Measurements from ENCODE around the gene ZNF254. TPM values are rescaled to one million over a fixed set of nuclear protein-coding genes. Genes with fewer than 3 reads are reported as not detected.
"Not testable (repeated sequence)": the region's sequence is repeated elsewhere in the genome, so short reads cannot be mapped to it uniquely, and the experiment has no call there.

ZNF254 gene
- total and polyA plus RNA-seq, 7 donors = 1.2 to 7.0 (median 2.2) TPM

- intact Hi-C loops (cut with DNase I) = no loop called here
- no peaks in the 10 kb centered on the region for H3K4me1 ChIP-seq
- TF ChIP-seq CTCF (IDR thresholded peaks at IDR 0.05) = no peak
- no peak for ATAC-seq
- WGBS, 3 donors = 92 to 97% (median 97%) methylated on average over 2 of the region's 2 CpGs
- H3K9me3 ChIP-seq = no peaks in the 10 kb centered on the region
- no peak overlapping the region for H3K27ac ChIP-seq
- H3K4me3 ChIP-seq = no peak overlapping the region
- H3K36me3 ChIP-seq (ENCODE audit: insufficient read depth in 1 of 2, low read depth in 1 of 2) = no peaks in the 10 kb centered on the region
- no peaks in the 10 kb centered on the region for H3K27me3 ChIP-seq (ENCODE audit: insufficient read depth in 3 of 3, low read length in 2 of 3)
- DNase-seq = no peak
These were observed 11.4 kb downstream of the ZNF254 start for GRCh38 chr19:24098359-24098758.

- Histone ChIP-seq H3K4me3 (no peak overlapping the region), H3K36me3 (ENCODE audit: insufficient read depth in 1 of 2, low read depth in 1 of 2) (no peaks in the 10 kb centered on the region), H3K9me3 (peaks cover 6% of the 10 kb centered on the region), H3K27me3 (ENCODE audit: insufficient read depth in 3 of 3, low read length in 2 of 3) (no peaks in the 10 kb centered on the region), H3K27ac (no peak overlapping the region), H3K4me1 (no peaks in the 10 kb centered on the region)
- DNase-seq (no peak), ATAC-seq (no peak)
- TF ChIP-seq CTCF (IDR thresholded peaks at IDR 0.05) = no peak
- intact Hi-C loops (cut with DNase I) = no loop called here
These were observed 12.8 kb downstream of the ZNF254 start for GRCh38 chr19:24099829-24100228.

GRCh38 chr19:24100597-24100996 is 13.6 kb downstream of the ZNF254 start:
- WGBS, 3 donors = 48 to 55% (median 53%) methylated on average over 2 of the region's 2 CpGs
- intact Hi-C loops (cut with DNase I); H3K27ac ChIP-seq; H3K4me1 ChIP-seq; H3K36me3 ChIP-seq (ENCODE audit: insufficient read depth in 1 of 2, low read depth in 1 of 2); DNase-seq; H3K4me3 ChIP-seq; H3K27me3 ChIP-seq (ENCODE audit: insufficient read depth in 3 of 3, low read length in 2 of 3); ATAC-seq; H3K9me3 ChIP-seq: not testable (repeated sequence)

GRCh38 chr19:24101459-24102115 is 14.6 kb downstream of the ZNF254 start:
- no peaks in the 10 kb centered on the region for H3K4me1 ChIP-seq
- ATAC-seq (no peak), DNase-seq (no peak)
- no peaks in the 10 kb centered on the region for H3K27me3 ChIP-seq (ENCODE audit: insufficient read depth in 3 of 3, low read length in 2 of 3)
- peaks cover 0 to 11% of the 10 kb centered on the region in 2 donors for H3K36me3 ChIP-seq (ENCODE audit: insufficient read depth in 1 of 2, low read depth in 1 of 2)
- peaks cover 6% of the 10 kb centered on the region for H3K9me3 ChIP-seq
- TF ChIP-seq CTCF (IDR thresholded peaks at IDR 0.05) = no peak
- no peak overlapping the region for H3K27ac ChIP-seq
- 90 to 100% (median 93%) methylated on average over 2 of the region's 2 CpGs for WGBS, 3 donors
- intact Hi-C loops (cut with DNase I) = no loop called here
- no peak overlapping the region for H3K4me3 ChIP-seq

- no peak overlapping the region for H3K4me3 ChIP-seq
- WGBS, 3 donors = 96 to 100% (median 99%) methylated on average over 3 of the region's 3 CpGs
- intact Hi-C loops (cut with DNase I) = no loop called here
- DNase-seq (no peak), ATAC-seq (no peak)
- H3K36me3 ChIP-seq (ENCODE audit: insufficient read depth in 1 of 2, low read depth in 1 of 2) = peaks cover 4 to 15% of the 10 kb centered on the region in 2 donors
- no peak overlapping the region for H3K27ac ChIP-seq
- no peak for TF ChIP-seq CTCF (IDR thresholded peaks at IDR 0.05)
- H3K9me3 ChIP-seq = peaks cover 84% of the 10 kb centered on the region
- no peaks in the 10 kb centered on the region for H3K27me3 ChIP-seq (ENCODE audit: insufficient read depth in 3 of 3, low read length in 2 of 3)
- no peaks in the 10 kb centered on the region for H3K4me1 ChIP-seq
These were observed 40.6 kb downstream of the ZNF254 start for GRCh38 chr19:24127601-24128000.

All from psoas muscle (tissue), 8 donors.